GM10248 (cell line): Measurements from ENCODE around the gene CPNE5.

ENCODE experiments used
- CTCF ChIA-PET: fragments of 300-600 bp; sonication (Branson Sonifier 250); formaldehyde crosslinking; extraction: SDS; loops from one replicate; lab custom pipeline; 2021; ENCODE audit warnings: antibody characterized with exemption; lab: Yijun Ruan, JAX
- POLR2A ChIA-PET: fragments of 350-650 bp; sonication (Branson Sonifier 250); formaldehyde crosslinking; extraction: SDS; loops from one replicate; lab custom pipeline; 2020; ENCODE audit warnings: antibody characterized with exemption; lab: Yijun Ruan, JAX
- DNase-seq: peaks from one replicate; pipeline ENCODE4 v3.0.0; 2012; ENCODE audit errors: extremely low spot score
- TF ChIP-seq, protein P1 (sequence below): IDR thresholded peaks from 2 replicates; pipeline ENCODE4 v1.5.1; 2012; ENCODE audit warnings: mild to moderate bottlenecking, low read depth; ENCODE audit errors: extremely low read depth, missing control alignments, control extremely low read depth

The CPNE5 gene

DNA sequence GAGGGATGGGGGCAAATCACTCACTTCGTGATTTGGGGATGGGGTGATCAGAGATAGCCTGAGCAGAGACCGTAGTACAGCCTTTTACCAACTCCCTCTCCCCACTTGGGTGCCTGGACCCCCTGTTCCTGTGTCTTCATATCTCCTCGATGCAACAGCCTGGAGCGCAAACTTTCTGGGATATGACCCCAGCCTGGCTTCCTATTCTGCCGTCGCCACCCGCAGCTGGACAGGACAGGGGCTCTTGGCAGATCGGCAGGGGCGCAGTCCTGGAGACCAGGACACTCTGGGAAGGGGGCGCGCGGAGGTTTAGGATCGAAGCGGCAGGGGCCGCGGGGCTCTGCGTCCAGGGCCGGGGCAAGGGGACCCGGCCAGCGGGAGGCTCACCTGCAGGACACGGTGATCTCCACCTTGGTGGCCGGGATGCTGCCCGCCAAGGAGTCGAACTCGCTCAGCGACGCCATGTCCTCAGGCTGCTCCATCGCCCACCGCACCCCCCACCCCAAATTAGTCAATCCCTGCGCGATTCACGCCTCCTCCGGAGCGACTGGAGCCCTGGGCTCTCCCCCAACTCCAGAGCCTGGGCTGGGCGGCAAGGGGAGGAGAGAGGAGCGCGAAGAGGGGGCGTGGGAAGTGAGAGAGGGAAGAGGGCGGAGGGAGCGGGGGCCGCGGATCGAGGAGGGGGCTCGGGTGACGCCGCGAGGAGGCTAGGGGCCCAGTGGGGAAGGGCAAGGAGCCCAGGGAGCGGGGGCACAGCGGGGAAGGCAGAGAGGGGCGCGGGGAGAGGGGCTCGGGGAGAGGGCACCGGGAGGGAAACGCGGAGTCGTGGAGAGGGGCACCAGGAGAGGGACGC is at the start of gene CPNE5:
Gene CPNE5, minus strand, starts transcription at position 549 of the 853 bp plus-strand sequence. Its CDS starts 67 bp downstream, at position 482.
- ChIA-PET CTCF (no interaction called here), POLR2A (no interaction called here)
- no peak for DNase-seq
- TF ChIP-seq, protein P1, sequence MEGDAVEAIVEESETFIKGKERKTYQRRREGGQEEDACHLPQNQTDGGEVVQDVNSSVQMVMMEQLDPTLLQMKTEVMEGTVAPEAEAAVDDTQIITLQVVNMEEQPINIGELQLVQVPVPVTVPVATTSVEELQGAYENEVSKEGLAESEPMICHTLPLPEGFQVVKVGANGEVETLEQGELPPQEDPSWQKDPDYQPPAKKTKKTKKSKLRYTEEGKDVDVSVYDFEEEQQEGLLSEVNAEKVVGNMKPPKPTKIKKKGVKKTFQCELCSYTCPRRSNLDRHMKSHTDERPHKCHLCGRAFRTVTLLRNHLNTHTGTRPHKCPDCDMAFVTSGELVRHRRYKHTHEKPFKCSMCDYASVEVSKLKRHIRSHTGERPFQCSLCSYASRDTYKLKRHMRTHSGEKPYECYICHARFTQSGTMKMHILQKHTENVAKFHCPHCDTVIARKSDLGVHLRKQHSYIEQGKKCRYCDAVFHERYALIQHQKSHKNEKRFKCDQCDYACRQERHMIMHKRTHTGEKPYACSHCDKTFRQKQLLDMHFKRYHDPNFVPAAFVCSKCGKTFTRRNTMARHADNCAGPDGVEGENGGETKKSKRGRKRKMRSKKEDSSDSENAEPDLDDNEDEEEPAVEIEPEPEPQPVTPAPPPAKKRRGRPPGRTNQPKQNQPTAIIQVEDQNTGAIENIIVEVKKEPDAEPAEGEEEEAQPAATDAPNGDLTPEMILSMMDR, result no peak

DNA sequence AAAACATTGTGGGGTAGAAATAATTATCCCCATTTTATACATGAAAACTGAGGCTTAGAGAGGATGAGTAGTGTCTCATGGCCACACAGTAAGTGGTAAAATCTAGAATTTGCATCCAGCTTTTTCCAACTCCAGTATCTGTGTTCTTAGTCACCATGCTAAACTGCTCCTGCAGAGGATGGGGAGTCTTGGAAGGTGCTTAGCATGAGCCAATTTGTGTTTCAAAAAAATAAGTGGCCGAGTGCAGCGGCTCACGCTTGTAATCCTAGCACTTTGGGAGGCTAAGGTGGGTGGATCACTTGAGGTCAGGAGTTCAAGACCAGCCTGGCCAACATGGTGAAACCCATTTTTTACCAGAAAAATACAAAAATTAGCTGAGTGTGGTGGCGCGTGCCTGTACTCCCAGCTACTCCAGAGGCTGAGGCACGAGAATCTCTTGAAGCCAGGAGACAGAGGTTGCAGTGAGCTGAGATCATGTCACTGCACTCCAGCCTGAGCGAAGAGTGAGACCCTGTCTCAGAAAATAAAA is 48.9 kb upstream of the CPNE5 start:
- ChIA-PET POLR2A (no interaction called here), CTCF (interaction anchor here (1.8 kb wide), 1 partner anchor 130 kb away, joined by 13 read pairs; no protein-coding TSS in a partner anchor)
- no peak for DNase-seq
- TF ChIP-seq, protein P1, result no peak

DNA sequence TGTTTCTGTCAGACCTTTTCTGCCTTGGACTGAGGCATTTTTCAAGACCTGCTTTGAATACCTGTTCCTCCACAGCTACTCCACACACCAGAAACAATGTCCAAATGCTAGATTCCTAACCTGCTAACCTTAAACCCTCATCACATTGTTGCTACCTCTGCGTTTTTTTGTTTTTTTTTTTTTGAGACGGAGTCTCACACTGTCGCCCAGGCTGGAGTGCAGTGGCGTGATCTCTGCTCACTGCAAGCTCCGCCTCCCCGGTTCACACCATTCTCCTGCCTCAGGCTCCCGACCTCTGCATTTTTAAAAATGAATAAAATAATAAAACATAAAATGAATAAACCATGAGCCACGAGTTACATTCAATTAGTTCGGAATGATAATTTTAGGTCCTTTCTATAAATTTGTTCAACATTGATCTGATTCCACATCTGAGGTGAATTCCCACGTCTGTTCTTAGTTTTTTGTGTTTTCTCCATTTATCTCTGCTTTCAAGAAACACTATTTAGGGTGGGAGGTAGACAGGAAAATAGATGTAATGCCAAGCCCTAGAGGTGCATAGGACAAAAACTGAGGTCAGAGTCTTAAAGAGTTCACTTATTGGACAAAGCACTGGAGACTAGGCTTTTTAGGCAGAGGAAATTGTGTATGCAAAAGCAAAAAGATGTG is 47.8 kb upstream of the CPNE5 start:
- no peak for DNase-seq
- ChIA-PET CTCF (interaction anchor here (1.4 kb wide), 1 partner anchor 36 kb away, joined by 3 read pairs; no protein-coding TSS in a partner anchor), POLR2A (no interaction called here)
- TF ChIP-seq, protein P1, result no peak

DNA sequence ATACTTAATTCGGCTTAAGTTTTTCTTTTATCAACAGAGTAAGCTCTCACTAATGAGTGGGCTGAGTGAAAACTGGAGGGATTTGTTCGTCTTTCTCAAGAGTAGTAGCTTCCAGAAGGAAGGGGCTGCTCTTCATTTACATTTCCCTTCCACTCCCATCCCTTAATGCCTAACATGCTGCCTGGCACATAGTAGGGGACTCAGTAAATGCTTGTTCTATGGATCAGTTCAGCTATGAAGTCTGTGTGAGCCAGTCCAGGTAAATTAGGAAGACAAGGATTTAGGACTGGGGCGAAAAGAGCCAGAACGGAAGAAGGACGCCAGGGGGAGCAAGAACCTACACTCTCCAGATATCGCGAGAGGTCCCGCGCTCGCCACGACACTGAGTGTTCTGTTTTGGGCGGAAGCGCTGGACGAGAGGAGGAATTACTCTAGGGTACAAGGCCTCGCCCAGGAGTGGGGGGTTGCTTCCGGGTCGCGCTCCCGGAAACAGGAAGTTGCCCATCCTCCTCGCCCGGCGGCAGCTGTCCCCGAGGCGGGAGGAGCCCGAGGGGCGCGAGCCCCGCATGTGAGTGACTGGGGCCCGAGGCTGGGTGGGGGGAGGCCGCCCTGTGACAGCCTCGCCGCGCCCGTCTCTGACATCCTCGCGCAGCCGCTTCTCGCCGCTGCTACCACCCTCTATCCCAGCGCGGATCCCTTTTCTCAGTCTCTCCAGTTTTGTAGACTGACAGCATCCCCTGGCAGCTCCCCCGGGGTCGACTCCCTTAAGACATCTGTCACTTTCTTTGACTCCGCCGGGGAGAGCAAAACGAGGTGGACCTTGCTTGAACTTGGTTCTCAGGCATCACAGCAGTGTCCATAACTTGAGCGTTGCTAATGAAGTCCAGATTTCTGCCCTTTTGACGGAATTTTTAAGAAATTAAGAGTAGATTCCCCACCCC is 46.5 kb upstream of the CPNE5 start, which contains the start of gene C6orf89:
Gene C6orf89, plus strand, starts transcription at position 492 of the 941 bp plus-strand sequence. CDS start 13,493 bp downstream, outside the sequence.
- TF ChIP-seq, protein P1, result peak; percentile 68
- ChIA-PET CTCF (interaction anchor here (0.6 to 3.5 kb wide), 40 partner anchors 9 to 334 kb away, joined by 3 to 88 read pairs (median 4); partner anchors contain the start of gene PPIL1), POLR2A (interaction anchor here (0.6 to 1.3 kb wide), 2 partner anchors 11 to 270 kb away, joined by 3 to 5 read pairs; partner anchors contain the start of gene PPIL1)
- DNase-seq, result peak; percentile 94

DNA sequence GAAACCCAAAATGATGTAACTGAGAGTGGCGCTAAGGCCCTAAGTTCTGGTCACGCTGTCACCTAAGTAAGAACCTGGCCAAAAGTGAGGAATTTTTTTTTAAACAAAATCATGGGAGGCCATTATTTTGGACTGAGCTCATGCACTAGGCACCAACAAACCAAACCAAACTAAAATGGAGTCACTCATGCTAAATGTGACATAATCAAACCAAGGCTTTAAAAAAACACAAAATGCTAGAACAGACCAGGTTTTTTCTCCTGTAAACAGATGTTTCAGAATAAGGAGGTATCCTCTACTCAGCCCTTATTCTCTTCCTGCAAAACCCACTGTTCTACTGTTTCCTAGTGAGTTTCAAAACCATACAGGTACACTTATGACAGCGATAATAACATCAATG is 45.4 kb upstream of the CPNE5 start:
- DNase-seq, result no peak
- CTCF ChIA-PET, result interaction anchor here (0.8 to 3.5 kb wide), 22 partner anchors 10 to 309 kb away, joined by 3 to 88 read pairs (median 6); partner anchors contain the start of gene PPIL1
- TF ChIP-seq, protein P1, result no peak
- POLR2A ChIA-PET, result no interaction called here
